A549 treated with GW870086 at 1 μM for 4 hours (cell line): Measurements from ENCODE around the gene GSKIP. TPM values are rescaled to one million over a fixed set of nuclear protein-coding genes. Genes with fewer than 3 reads are reported as not detected.

Source experiments
- total RNA-seq: library from RNA; stranded (reverse); fragments of 200-300 nt; extraction: Qiagen RNA extraction; gene quantifications from 5 replicates; pipeline ENCODE4 v1.2.3, GENCODE V29; 2022; ENCODE audit warnings: low read depth

Gene GSKIP, protein sequence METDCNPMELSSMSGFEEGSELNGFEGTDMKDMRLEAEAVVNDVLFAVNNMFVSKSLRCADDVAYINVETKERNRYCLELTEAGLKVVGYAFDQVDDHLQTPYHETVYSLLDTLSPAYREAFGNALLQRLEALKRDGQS
- 19.3 to 24.8 TPM (median 22.6 TPM) in 5 replicates for total RNA-seq

GRCh38 chr14:96362965-96363750 lies at the start of gene GSKIP, which contains the start of gene ATG2B:
Gene GSKIP, plus strand, starts transcription at chr14:96363526. Its CDS starts 18,722 bp downstream, at chr14:96382248.
Gene ATG2B, minus strand, starts transcription at chr14:96363341. Its CDS starts 365 bp downstream, at chr14:96362976.

Other genes starting within 250 kb of the GSKIP start
- gene BDKRB2, start 158.7 kb upstream of the GSKIP start, total RNA-seq: 1.3 to 1.7 TPM (median 1.5 TPM) in 5 replicates
- 0.38 to 0.79 TPM (median 0.48 TPM) in 5 replicates for gene BDKRB1, start 107.3 kb upstream of the GSKIP start, total RNA-seq
- gene ATG2B, start 185 bp upstream of the GSKIP start, total RNA-seq: 5.6 to 9.1 TPM (median 7.1 TPM) in 5 replicates
- gene AK7, start 28.6 kb downstream of the GSKIP start, total RNA-seq: 1.9 to 3.2 TPM (median 2.2 TPM) in 5 replicates
- gene PAPOLA, start 138.9 kb downstream of the GSKIP start, total RNA-seq: 81.2 to 102 TPM (median 84.3 TPM) in 5 replicates